ENCODE results near the gene OCA2.
"Not testable (repeated sequence)": the region's sequence is repeated elsewhere in the genome, so short reads cannot be mapped to it uniquely, and the experiment has no call there.

OCA2 gene

DNA sequence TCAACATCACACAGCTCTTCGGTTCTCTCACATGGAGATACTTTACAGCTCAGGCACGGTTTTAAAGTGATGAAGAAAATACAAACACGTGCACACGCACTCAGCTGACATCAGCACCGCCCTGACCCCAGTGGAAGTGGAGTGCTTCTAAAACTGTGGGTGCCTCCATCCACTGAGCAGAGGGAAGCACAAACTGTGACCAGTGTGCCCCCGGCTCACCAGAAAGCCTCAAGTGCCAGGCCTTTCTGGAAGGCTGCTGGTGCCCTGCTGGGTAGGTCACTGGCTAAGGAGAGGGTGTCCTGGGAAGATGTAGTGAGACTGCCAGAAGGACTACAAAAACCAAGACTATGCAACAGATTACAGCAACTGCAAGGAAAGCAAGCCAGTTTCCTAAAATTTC lies 78.5 kb downstream of the OCA2 start:
- no peak for DNase-seq

DNA sequence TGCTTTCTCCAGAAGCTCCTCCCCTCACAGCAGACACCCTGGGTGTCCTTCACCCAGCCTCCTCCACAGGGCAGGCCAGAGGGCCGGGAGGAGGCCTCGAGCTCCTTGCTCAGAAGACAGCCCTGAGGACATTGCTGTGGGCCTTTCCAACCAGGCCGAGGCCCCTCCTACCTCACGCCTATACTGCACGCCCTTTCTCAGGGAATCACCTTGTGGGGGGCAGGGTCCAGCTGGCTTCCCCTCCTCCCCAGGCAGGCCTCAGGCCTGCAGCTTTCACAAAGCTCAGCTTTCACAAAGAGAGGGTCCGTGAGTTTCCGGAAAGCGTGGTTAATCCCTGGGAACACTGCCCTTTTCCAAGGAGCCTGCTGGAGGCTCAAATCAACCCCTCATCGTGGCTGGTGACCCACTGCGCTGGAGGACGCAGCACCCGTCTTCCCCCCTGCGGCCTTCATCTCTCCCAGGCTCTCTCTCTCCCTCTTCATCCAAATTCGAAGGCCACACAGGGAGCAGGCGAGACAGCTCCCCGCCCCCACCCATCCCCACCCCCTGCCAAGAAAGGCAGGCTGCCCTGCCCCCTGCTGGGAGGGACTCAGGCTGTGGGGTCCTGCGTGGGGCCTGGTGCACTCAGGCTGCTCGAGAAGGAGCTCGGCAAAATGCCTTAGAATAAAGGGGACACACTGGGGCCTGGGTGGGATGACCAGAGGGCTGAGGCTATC lies 79.4 kb downstream of the OCA2 start:
- no peak for DNase-seq

DNA sequence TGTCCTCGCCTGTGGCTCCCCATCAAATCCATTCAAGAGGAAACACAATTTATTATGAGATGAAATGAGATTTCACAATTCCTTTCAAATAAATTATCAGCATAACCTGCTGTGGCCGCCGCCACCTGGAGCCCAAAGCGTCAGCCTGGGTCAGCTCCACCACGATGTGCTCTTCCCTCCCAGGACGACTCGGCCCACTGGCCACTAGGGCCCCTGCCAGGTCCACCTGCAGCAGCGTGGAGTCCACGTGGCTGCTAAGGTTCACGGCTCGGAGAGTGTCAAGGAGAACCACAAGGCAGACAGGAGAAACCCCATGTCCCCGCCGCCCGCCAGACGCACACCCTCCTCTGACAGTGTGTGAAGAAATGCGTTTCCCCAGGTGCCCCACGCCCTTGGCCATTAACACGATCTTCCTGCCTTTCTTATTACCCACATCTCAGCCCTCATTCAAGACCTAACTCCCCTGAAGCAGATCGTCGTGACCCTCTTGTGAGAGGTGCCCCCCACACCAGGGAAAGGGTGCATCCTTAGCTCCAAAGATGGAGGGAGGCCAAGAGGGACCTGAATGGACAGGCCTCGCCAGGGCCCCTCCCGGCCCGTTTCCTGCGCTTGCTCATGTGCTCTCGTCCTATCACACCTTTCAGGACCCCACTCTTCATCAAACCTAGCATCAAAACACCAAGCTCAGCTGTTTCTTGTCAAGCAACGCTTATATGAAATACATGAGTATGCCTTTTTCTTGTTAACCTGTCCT lies 80.6 kb downstream of the OCA2 start:
- no peak for DNase-seq

DNA sequence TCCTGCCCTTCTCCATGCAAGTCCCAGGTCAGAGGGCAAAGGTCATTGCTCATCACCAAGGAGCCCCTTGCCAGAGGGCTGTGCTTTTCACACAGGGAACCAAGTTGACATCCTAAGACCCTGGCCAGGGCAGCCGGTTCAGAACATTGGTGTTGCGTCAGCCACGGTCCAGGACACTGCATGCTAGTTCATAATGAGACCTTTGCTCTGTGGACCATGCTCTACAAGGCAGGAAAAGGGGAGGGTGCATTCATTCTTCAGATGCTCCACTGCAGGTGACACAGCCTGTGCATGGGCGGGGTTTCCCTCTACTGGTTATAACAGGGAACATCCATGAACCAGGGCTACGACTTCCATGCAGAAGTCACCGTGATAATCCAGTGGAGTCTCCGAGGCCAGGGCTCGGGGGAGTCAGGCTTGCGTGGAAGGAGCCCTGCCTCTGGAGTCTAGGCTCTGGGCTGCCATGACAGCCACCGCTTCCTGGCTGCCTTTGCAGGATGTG lies 81.6 kb downstream of the OCA2 start:
- DNase-seq: no peak

DNA sequence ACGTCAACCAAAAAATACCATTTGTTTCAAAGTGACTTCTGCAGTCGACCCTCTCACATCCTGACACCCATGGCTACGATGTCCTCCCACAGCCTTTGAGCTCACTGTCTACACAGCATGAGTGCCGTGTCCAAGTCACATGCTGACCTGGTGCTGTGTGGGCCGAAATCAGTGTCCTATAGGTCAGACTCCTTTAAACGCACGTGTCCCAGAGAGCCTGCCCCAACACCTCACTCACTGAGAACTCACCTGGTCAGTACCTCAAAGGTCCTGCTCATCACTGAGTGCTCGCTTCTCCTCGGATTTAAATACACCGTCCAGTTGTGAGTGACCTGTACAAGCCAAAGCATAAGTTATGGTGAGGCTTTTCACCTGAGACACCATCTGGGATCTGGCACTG lies 83.3 kb downstream of the OCA2 start:
- no peak for DNase-seq

DNA sequence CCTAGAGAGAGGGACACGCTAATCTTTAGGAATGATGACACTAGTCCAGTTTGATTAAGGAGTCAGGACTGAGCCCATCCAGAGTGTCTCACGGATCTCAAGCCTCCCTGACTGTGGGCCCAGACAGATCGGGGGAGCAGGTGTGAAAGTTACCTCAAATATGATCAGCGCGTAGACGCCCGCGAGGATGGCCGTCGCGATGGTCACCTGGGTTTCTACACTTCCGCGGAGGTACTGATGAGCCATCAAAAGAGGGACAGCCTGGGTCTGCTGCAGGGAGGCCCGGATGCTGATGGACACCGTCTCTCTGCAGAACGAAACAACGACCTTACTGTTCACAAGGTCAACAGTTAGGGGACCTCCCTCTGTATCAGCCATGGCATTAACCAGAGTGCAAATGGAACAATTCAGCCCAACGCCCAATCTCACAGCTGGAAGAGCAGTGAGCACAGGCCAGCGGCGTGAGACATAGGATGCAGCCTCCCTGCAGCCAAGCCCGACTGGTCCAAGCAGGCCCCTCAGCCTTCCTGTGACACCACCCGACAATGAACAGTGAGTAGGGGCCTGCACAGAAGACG lies 84.4 kb downstream of the OCA2 start:
- DNase-seq: no peak

DNA sequence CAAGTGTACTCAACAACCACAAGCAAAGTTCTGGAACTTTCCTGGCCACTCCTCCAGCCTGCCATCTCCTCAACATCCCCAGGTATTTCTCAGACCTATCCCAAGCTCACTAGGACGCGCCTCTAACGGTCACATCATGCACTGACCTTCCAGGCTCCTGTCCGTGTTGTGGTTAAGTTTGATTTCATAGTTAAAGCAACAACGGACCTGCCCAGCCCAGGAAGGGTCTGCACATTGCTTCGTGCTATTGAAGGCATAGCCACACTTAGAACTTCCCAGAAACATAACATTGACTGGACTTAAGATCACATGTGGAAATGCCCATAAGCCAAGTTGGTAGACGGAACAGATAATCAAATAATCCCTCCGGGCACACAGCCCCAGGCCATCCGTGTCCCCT lies 85.1 kb downstream of the OCA2 start:
- DNase-seq: no peak

DNA sequence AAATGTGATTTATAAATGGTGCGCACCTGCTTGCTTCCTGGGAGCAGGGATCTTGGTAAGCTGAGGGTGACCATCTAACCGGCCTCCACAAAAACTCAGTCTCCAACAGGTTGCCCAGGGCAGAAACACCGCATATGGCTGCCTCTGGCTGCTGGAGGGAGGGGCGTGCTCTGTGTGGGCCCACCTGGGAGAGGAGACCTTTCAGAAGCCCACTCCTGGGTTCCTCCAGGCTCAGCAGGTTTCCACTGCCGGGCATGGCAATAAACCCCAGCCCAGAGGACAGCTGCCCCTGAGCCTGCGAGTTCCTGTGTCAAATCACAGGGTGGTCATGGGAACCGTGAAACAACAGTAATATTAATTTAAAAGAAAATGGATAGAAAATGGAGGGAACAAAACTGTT lies 85.6 kb downstream of the OCA2 start:
- DNase-seq: no peak

DNA sequence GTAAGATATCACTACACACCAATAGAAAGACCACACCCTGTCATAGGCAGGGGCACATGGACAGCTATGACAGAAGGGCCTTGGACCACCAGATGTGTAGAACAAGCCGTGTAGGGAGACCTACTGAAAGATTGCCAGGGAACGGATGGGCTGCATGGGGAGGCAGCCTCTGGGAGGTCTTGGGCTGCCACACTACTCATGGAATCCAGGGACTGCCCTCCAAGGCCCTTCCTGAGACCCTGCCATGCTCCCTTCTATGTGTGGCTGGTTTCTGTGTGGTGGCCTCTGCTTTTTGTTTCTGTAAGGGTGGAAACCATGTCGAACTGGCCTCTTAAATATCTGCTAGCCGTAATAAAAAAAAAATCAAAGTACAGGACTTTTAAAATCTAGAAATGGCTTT lies 86.9 kb downstream of the OCA2 start:
- DNase-seq: no peak

DNA sequence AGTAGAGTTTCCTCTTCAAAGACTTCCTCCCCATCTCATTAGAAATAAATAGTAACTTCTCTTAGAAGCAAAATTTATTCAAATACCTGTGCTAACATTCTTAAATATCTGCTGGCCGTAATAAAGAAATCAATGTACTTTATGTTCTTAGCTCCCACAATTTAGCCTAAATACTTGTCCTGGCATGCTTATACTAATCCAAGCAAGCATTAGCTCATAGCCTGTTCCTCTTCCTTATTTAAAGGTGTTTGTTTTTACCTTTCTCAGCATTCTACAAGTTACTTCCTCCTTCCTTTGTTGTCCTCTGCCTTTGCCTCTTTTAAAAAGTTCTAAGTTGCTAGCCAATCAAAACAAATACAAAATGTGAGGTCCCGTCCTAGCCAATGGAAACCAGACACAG lies 90.9 kb downstream of the OCA2 start:
- not testable (repeated sequence) for DNase-seq

DNA sequence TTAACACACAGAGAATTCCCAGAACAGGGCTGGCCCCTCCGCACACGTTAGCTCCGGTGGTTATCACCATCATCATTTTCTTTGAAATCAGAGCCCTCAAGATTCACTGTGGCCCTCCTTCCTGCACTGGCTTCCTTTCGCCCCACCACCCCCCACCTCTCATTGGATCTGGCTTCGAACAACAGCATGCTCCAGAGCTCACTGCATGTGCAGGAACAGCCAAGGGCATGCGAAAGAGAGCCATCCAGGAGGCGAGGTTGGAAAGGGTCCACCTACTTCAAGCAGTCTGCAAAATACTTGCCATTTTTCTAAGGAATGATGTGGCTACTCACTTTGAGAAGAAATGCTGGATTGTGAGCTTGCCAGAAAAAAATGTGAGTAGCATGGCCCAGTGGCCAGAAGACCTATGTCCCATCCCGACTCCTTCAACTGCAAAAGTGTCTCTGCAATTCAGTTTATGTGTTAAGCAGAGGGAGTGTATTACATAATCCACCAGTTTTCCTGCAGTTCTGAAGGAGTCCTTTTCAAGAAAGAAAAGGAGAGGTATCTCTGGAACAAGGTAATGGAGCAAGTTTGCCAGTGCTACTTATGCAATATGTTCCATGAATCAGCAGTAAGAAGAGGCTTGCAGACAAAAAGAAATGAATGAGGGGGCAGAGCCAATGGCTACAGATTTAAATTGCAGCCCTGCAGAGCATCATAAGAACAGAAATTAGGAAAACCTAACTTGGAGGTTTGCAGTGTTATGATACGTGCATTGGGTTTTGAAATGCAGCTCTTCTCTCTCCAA lies 92.8 kb downstream of the OCA2 start:
- no peak for DNase-seq

DNA sequence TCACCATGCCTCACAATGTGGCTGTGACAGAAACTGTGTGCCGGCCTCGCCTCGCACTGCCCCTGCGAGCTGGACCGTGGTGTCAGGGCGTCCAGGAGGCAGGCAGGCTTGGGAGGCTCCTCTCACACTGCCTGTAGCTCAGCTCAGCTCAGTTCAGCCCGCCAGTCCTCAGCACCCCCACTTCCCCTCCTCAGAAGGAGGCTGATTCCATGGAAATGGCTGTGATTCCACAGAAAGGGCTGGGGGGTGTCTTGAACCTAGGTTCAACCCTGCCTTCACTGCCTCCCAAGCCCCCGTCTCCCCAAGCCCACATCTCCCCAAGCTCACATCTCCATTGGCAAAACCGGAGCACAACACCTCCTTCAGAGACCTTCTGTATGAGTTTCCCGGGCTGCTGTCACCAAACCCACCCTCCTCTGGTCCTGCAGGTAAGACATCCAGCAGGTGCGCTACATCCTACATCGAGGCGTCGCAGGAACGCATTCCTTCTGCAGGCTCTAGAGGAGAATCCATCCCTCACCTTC lies 94.0 kb downstream of the OCA2 start:
- no peak for DNase-seq

DNA sequence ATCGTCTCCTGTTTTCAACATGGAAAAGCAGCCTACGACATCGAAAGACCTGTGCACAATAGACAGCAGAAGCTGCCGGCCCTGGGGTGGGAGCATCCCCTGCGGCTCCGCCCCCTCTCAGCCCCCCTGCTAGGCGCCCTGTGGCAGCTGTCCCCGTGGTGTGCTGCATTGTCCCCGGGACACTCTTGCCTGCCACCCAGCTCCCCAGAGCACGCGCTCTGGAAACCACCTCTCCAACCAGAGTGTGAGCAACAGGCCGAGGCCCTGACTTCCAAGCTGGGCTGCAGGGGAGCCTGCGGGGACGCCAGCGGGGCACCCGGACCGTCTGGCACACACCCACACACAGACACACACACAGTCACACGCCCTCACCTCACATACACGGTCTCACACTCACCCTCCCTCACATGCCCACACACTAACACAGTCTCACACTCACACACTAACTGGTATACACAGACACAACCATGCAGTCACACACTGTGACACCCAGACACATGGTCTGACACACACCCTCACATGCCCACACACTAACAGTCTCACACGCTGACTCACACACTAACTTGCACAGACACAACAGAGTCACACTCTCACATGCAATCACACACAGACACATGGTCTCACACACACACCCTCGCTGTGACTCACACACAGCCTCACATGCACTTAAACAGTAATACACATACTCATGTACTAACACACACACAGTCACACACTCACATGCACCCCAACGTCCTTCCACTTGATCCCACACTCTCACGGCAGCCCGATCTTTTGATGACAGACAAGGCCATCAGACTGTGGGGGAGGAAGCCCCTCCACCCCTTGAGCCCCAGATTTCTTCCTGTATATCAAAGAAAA lies 94.7 kb downstream of the OCA2 start:
- no peak for DNase-seq

DNA sequence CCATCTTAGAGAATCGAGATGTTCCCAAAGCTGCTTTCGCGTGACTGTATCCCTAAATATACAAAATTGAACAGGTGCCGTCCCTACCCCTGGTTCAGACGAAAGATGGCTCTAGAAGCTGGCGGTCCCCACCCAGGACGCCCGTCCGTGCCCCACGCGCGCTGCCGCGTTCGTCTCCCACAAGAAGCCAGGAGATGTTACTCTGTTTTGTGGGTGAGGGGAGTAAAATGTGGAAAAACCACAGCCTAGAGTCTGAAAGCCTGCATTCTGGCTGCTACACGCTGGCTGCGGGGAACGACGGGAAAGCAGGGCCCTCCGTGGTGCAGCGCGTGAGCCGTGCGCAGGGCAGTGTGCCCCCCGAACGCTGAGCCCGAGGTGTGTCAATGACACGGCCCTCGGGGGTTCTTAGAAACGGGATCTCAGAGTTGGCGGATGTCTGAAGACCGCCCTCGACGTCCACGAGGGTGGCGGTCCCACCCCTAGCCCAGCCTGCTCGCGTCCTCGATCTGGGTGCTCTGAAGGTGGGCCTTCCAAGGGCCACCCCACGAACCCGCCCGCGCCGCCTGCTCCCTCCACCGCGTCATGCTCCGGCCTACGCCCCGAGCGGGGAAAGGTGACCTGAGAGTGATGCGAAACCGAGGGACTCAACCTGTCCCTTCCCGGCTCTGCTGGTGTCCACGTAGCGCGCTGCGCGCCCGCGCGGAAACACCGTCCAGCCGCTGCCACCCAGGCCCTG lies 95.6 kb downstream of the OCA2 start:
- no peak for DNase-seq

DNA sequence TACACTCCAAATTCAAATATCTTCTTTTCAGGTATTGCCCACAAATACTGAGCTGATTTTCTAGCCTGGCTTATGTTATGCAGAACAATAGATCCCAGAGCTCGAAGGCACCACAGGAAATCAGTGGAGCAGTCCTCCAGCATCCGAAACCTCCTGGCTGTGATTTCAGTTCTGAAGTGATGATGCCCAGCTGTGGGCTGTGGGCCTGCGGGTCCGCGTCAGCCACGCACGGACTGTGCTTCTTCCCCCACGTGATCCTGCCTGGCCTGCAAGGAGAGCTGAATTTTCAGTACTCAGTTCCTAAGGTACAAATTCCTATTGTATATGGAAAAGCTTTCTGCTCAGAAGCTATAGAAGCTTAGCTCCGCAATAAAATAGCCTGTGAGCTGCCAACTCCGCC lies 96.2 kb downstream of the OCA2 start:
- DNase-seq: no peak

DNA sequence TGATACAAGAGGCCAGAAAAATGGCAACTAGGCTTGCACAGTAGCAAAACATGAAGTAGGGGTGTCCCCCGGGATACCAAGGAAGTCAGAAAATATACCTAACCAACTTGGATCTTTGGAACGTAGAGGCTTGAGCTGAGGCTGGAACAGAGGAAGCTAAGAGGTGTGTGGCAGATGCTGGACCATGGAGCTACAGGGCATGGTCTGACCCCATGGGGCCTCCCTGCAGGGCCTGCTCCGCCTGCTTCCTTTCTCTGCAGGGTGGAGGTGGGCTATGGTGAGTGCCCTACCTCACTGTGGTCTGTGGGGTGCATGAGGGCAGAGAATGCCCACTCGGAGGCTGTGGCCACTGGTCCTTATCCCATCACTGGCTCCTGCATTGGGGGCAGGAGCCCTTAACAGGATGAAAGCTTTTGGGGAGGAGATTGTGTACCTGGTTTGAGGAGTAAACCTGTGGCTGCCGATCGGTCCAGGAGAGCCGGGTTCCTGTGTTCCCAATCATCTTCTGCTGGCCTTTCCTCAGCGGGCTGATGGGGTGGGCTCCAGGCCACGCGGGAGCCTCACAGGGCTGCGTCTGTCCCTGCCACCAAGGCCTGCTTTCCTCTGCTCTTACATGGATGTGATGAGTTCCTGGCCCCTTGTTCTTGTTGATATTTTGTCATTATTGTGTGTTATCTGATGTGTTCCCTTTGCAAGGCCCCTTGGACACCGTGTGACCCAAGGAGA lies 96.8 kb downstream of the OCA2 start:
- DNase-seq: no peak

DNA sequence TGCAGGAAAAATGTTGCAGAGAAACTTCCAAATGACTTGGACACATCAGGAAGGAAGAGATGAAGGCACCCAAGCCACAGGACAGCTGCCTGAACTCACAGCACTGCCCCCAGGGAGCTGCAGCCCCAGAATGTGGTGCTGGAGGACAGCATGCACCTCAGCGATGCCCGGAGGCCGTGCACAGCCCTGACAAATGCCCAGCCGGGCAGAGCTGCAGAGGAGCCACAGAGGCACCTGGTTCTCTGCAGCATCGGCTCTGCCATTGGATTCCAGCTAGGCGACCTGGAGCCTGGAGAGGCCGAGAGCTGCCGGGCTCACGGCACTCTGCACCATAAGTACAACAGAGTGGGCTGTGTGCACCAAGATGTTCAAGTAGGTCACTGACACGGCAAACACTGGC lies 97.5 kb downstream of the OCA2 start:
- no peak for DNase-seq

DNA sequence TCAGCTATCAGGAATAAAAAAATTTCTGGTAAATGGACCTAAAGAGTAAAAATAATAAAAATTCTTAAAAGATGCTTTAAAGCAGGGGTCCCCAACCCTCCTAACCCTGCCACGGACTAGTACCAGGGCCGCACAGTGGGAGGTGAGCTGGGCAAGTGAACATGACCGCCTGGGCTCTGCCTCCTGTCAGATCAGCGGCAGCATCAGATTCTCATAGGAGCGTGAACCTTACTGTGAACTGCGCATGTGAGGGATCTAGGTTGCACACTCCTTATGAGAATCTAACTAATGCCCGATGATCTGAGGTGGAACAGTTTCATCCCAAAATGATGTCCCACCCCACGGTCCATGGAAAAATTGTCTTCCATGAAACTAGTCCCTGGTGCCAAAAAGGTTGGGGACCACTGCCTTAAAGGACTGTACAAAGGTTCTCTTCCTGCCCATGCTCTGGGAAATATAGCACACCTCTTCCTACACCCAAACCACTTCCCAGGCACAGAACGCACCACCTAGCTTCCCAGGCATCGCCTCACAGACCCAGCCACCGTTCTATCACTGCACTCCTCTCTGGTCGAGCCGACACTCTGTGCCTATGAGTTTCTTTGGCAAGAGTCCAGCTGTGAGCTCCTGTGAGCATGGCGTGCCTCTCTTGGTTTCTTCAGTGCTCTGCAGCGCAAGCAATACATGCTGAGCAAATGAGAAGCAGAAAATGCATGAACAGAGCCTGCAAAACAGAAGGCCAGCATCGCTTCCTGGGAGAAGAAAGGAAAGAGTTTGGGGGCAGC lies 104.9 kb downstream of the OCA2 start:
- DNase-seq: no peak

DNA sequence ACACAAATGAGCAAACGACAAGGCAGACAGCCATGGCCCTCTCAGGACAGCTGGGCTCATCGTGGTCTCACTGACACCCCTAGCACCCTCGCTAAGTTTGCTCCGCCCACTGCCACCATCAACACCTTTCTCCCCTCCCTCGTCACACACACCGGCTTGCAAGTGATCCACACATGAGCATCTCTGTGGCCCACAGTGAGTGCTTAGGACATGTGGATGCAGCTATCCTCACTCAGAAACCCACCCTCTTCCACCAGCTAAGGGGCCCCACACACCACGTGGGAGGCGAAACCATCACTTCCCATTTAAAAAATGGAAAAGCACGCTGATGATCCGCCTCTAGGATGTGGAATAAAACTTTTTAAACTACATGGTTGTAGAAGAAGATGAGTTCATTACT lies 105.6 kb downstream of the OCA2 start:
- DNase-seq: no peak
